HepG2 (cell line): ENCODE measurements around the gene PIP5KL1. TPM values are rescaled to one million over a fixed set of nuclear protein-coding genes. Genes with fewer than 3 reads are reported as not detected.

Experiments used
- AKAP8 ChIP-seq: sonication (generic); formaldehyde crosslinking; IDR thresholded peaks from 2 replicates; pipeline ENCODE4 v1.5.1; 2020; ENCODE audit warnings: mild to moderate bottlenecking, missing genetic modification reagents
- CBFB ChIP-seq: sonication (generic); formaldehyde crosslinking; IDR thresholded peaks from 2 replicates; pipeline ENCODE4 v1.4.0; 2020; ENCODE audit warnings: missing genetic modification reagents
- CHD4 ChIP-seq: fragments of 200-600 bp; sonication (generic); IDR thresholded peaks from 2 replicates; pipeline ENCODE4 v1.7.0; 2017; ENCODE audit warnings: mild to moderate bottlenecking, low read length, borderline replicate concordance
- MIER3 ChIP-seq: IDR thresholded peaks from 2 replicates; pipeline ENCODE4 v1.6.1; 2016; ENCODE audit warnings: missing compliant biosample characterization, borderline replicate concordance
- MLLT10 ChIP-seq: sonication (generic); formaldehyde crosslinking; IDR thresholded peaks from 2 replicates; pipeline ENCODE4 v1.4.0; 2020; ENCODE audit warnings: missing genetic modification reagents
- POLR2AphosphoS2 ChIP-seq: IDR thresholded peaks from 2 replicates; pipeline ENCODE4 v1.6.1; 2011; ENCODE audit warnings: low read depth, low read length, improper control_type of control experiment
- POLR2G ChIP-seq: fragments of 200-400 bp; formaldehyde crosslinking; IDR thresholded peaks from 2 replicates; pipeline ENCODE4 v1.6.1; 2018; ENCODE audit warnings: mild to moderate bottlenecking, low read depth, low read length, moderate library complexity
- PRPF4 ChIP-seq: fragments of 200-400 bp; formaldehyde crosslinking; IDR thresholded peaks from 2 replicates; pipeline ENCODE4 v1.6.1; 2016; ENCODE audit warnings: low read length, low read depth; ENCODE audit not compliant: poor library complexity, severe bottlenecking
- RXRA ChIP-seq: sonication (generic); formaldehyde crosslinking; IDR thresholded peaks from 2 replicates; pipeline ENCODE4 v1.5.1; 2020; ENCODE audit warnings: missing genetic modification reagents
- SMC3 ChIP-seq: IDR thresholded peaks from 2 replicates; pipeline ENCODE4 v1.6.1; 2011; ENCODE audit warnings: low read length, improper control_type of control experiment
- XBP1 ChIP-seq: sonication (generic); formaldehyde crosslinking; IDR thresholded peaks from 2 replicates; pipeline ENCODE4 v1.5.0; 2020; ENCODE audit warnings: missing genetic modification reagents
- ZFP36L2 ChIP-seq: sonication (generic); formaldehyde crosslinking; IDR thresholded peaks from 2 replicates; pipeline ENCODE4 v1.4.0; 2020; ENCODE audit warnings: missing genetic modification reagents
- ZNF343 ChIP-seq: sonication (generic); formaldehyde crosslinking; IDR thresholded peaks from 2 replicates; pipeline ENCODE4 v1.4.0; 2020; ENCODE audit warnings: mild to moderate bottlenecking, missing genetic modification reagents
- polyA plus RNA-seq, 8 experiments: library from polyadenylated mRNA; depleted of rRNA in 3 of 8; stranded (reverse) in 7 of 8; unstranded in 1 of 8; fragments of >200 nt; fragmentation: Illumina TruSeq in 4 of 8; extraction: Trizol in 4 of 8; gene quantifications; 2 replicates each; pipeline versions ENCODE4 v1.2.1 to v1.2.3, GENCODE V29; 2011 to 2016; ENCODE audit warnings: low read depth in 4 of 8, missing spikeins in 1 of 8, mixed read lengths in 1 of 8; ENCODE audit not compliant: insufficient read depth in 1 of 8
- total RNA-seq, 5 experiments: library from RNA; depleted of rRNA; stranded (reverse); fragments of >200 nt; fragmentation: Illumina TruSeq; extraction: Trizol; gene quantifications; 2 replicates each; pipeline ENCODE4 v1.2.3, GENCODE V29; 2016; ENCODE audit warnings: low read depth in 1 of 5
- TF ChIP-seq, protein P1 (sequence below): sonication (generic); formaldehyde crosslinking; IDR thresholded peaks from 2 replicates; pipeline ENCODE4 v1.9.0; 2022; ENCODE audit warnings: low read depth, missing genetic modification reagents
- TF ChIP-seq, protein P2 (sequence below): sonication (generic); formaldehyde crosslinking; IDR thresholded peaks from 2 replicates; pipeline ENCODE4 v1.8.0; 2022; ENCODE audit warnings: missing genetic modification reagents, mild to moderate bottlenecking, borderline replicate concordance
- TF ChIP-seq, protein P3 (sequence below): sonication (generic); formaldehyde crosslinking; IDR thresholded peaks from one replicate; pipeline ENCODE4 v1.5.1; 2020; ENCODE audit warnings: mild to moderate bottlenecking, missing genetic modification reagents; ENCODE audit errors: not compliant biosample characterization
- TF ChIP-seq, protein P4 (sequence below): IDR thresholded peaks from 2 replicates; pipeline ENCODE4 v1.6.1; 2016

PIP5KL1 gene
- total and polyA plus RNA-seq, 2 of the 13 experiments (the other 11 are each of a cell fraction or from before 2014, with no cell fraction given), result 0.20 to 0.49 TPM

DNA sequence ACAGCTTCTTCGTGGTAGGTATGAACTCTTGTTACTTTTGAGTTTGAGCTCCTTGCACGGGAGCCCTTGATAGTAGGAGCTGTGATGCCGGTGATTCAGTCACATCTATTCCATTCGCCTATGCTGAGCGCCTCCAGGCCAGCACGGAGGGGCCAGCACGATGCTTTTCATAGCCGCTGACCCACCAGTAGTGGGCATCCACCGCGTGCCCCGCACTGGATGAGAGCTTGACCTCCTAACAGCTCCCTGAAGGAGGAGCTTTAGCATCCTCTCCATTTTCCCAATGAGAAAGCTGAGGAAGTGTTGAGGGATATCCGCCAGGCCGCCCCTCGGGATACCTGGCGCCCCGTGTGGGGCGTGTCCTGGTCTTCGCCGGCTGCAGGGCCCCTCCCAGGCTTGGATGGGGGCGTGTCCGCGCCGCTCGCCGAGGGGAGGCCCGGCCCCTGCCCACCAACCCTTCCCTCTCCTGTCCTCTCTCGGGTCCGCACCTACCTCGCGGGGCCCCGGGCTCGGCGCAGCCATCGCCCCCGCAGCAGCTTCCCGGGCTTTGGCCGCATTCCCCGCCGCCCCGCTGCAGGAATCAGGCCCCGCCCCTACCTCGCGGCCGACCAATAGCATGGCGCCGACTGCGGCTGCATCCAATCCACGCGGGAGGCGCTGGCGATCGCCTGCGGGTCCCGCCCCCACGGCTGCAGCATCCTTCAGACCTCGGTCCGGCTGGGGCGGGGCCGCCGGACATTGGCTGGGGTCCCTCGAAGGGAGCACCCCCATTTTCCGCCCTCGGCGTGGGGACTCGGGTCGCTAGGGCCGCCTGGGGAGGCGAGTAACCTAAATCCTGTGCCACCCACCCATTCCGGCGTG, at the start of gene PIP5KL1 (continued):
- TF ChIP-seq, protein P1, sequence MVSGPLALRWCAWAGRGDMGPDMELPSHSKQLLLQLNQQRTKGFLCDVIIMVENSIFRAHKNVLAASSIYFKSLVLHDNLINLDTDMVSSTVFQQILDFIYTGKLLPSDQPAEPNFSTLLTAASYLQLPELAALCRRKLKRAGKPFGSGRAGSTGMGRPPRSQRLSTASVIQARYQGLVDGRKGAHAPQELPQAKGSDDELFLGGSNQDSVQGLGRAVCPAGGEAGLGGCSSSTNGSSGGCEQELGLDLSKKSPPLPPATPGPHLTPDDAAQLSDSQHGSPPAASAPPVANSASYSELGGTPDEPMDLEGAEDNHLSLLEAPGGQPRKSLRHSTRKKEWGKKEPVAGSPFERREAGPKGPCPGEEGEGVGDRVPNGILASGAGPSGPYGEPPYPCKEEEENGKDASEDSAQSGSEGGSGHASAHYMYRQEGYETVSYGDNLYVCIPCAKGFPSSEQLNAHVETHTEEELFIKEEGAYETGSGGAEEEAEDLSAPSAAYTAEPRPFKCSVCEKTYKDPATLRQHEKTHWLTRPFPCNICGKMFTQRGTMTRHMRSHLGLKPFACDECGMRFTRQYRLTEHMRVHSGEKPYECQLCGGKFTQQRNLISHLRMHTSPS, result no peak
- TF ChIP-seq AKAP8 (peak; percentile 60; the same call in 1 of the 2 replicates), RXRA (CRISPR knock-in tag) (no peak), SMC3 (no peak), ZFP36L2 (CRISPR knock-in tag) (no peak), PRPF4 (no peak), ZNF343 (no peak), CHD4 (0 out of 2 replicates have a peak, but pooled peaks have one; percentile 10), CBFB (CRISPR knock-in tag) (peak; percentile 26; the same call in 1 of the 2 replicates), XBP1 (no peak), MIER3 (CRISPR knock-in tag) (no peak), POLR2AphosphoS2 (no peak), MLLT10 (CRISPR knock-in tag) (no peak), POLR2G (no peak; the same call in 1 of the 2 replicates)
- TF ChIP-seq, protein P2, sequence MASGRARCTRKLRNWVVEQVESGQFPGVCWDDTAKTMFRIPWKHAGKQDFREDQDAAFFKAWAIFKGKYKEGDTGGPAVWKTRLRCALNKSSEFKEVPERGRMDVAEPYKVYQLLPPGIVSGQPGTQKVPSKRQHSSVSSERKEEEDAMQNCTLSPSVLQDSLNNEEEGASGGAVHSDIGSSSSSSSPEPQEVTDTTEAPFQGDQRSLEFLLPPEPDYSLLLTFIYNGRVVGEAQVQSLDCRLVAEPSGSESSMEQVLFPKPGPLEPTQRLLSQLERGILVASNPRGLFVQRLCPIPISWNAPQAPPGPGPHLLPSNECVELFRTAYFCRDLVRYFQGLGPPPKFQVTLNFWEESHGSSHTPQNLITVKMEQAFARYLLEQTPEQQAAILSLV (CRISPR knock-in tag), result no peak
- TF ChIP-seq, protein P3, sequence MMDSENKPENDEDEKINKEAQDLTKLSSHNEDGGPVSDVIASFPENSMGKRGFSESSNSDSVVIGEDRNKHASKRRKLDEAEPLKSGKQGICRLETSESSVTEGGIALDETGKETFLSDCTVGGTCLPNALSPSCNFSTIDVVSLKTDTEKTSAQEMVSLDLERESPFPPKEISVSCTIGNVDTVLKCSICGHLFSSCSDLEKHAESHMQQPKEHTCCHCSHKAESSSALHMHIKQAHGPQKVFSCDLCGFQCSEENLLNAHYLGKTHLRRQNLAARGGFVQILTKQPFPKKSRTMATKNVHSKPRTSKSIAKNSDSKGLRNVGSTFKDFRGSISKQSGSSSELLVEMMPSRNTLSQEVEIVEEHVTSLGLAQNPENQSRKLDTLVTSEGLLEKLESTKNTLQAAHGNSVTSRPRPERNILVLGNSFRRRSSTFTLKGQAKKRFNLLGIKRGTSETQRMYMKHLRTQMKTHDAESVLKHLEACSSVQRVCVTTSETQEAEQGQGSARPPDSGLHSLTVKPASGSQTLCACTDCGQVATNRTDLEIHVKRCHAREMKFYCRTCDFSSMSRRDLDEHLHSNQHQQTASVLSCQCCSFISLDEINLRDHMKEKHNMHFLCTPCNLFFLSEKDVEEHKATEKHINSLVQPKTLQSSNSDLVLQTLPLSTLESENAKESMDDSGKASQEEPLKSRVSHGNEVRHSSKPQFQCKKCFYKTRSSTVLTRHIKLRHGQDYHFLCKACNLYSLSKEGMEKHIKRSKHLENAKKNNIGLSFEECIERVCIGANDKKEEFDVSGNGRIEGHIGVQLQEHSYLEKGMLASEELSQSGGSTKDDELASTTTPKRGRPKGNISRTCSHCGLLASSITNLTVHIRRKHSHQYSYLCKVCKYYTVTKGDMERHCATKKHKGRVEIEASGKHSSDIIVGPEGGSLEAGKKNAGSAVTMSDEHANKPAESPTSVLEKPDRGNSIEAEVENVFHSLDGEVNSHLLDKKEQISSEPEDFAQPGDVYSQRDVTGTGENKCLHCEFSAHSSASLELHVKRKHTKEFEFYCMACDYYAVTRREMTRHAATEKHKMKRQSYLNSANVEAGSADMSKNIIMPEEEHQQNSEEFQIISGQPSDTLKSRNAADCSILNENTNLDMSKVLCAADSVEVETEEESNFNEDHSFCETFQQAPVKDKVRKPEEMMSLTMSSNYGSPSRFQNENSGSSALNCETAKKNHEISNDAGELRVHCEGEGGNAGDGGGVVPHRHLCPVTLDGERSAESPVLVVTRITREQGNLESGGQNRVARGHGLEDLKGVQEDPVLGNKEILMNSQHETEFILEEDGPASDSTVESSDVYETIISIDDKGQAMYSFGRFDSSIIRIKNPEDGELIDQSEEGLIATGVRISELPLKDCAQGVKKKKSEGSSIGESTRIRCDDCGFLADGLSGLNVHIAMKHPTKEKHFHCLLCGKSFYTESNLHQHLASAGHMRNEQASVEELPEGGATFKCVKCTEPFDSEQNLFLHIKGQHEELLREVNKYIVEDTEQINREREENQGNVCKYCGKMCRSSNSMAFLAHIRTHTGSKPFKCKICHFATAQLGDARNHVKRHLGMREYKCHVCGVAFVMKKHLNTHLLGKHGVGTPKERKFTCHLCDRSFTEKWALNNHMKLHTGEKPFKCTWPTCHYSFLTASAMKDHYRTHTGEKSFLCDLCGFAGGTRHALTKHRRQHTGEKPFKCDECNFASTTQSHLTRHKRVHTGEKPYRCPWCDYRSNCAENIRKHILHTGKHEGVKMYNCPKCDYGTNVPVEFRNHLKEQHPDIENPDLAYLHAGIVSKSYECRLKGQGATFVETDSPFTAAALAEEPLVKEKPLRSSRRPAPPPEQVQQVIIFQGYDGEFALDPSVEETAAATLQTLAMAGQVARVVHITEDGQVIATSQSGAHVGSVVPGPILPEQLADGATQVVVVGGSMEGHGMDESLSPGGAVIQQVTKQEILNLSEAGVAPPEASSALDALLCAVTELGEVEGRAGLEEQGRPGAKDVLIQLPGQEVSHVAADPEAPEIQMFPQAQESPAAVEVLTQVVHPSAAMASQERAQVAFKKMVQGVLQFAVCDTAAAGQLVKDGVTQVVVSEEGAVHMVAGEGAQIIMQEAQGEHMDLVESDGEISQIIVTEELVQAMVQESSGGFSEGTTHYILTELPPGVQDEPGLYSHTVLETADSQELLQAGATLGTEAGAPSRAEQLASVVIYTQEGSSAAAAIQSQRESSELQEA (CRISPR knock-in tag), result no peak
- TF ChIP-seq, protein P4, sequence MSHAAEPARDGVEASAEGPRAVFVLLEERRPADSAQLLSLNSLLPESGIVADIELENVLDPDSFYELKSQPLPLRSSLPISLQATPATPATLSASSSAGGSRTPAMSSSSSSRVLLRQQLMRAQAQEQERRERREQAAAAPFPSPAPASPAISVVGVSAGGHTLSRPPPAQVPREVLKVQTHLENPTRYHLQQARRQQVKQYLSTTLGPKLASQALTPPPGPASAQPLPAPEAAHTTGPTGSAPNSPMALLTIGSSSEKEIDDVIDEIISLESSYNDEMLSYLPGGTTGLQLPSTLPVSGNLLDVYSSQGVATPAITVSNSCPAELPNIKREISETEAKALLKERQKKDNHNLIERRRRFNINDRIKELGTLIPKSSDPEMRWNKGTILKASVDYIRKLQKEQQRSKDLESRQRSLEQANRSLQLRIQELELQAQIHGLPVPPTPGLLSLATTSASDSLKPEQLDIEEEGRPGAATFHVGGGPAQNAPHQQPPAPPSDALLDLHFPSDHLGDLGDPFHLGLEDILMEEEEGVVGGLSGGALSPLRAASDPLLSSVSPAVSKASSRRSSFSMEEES (CRISPR knock-in tag), result no peak
